Activated T-cell treated with anti-CD3 and anti-CD28 coated beads, Interleukin-2, amount 50 U/mL, for 72 hours (primary cell): ENCODE data around the gene TTC27. TPM values are rescaled to one million over a fixed set of nuclear protein-coding genes. Genes with fewer than 3 reads are reported as not detected.
A peak's percentile ranks its signal among the peaks of the same experiment; 100 is the strongest.

ENCODE experiments used
- ATAC-seq, 2 donors: fragments of 150-1000 bp; cut with Tn5 transposase; replicated peaks in 1 of 2; 2 replicates each; pipeline ENCODE4 v1.10.0; 2021; ENCODE audit warnings: moderate library complexity in 2 of 2, mild to moderate bottlenecking in 1 of 2
- DNase-seq, 2 donors: peaks; one replicate each; pipeline ENCODE4 v3.0.0; 2021 to 2022; ENCODE audit warnings: mixed read lengths in 1 of 2
- H3K27ac Mint-ChIP-seq: one replicate; pipeline ENCODE4 v1.8.0; 2022; ENCODE audit warnings: mild to moderate bottlenecking, moderate library complexity, mixed read lengths
- H3K27me3 Mint-ChIP-seq: one replicate; pipeline ENCODE4 v1.8.0; 2022; ENCODE audit warnings: low read depth, mixed read lengths
- H3K36me3 Mint-ChIP-seq, 2 donors: one replicate each; pipeline ENCODE4 v1.8.0; 2022; ENCODE audit warnings: mixed read lengths in 2 of 2, mild to moderate bottlenecking in 1 of 2; ENCODE audit not compliant: insufficient read depth in 2 of 2
- H3K4me1 Mint-ChIP-seq: one replicate; pipeline ENCODE4 v1.8.0; 2022; ENCODE audit warnings: low read depth, mixed read lengths
- H3K4me3 Mint-ChIP-seq, 2 donors: one replicate each; pipeline ENCODE4 v1.8.0; 2022; ENCODE audit warnings: mild to moderate bottlenecking in 2 of 2, mixed read lengths in 2 of 2, moderate library complexity in 2 of 2
- H3K9me3 Mint-ChIP-seq, 2 donors: one replicate each; pipeline ENCODE4 v1.8.0; 2022; ENCODE audit warnings: mixed read lengths in 2 of 2
- total RNA-seq, 2 donors: library from RNA; stranded (reverse); gene quantifications; one replicate each; pipeline ENCODE4 v1.2.3, GENCODE V29; 2022

The TTC27 gene
- total RNA-seq, 2 donors from 2014 or later, result 24.2 to 27.8 TPM

GRCh38 chr2:32683520-32684086 is 55.8 kb downstream of the TTC27 start:
- Mint-ChIP-seq H3K27me3 (no peaks in the 10 kb centered on the region), H3K36me3 (peaks cover 2 to 9% of the 10 kb centered on the region in 2 donors), H3K27ac (no peak overlapping the region), H3K4me1 (peaks cover 8% of the 10 kb centered on the region), H3K4me3 (no peak overlapping the region), H3K9me3 (no peaks in the 10 kb centered on the region)
- ATAC-seq (no peak), DNase-seq (no peak)

DNA sequence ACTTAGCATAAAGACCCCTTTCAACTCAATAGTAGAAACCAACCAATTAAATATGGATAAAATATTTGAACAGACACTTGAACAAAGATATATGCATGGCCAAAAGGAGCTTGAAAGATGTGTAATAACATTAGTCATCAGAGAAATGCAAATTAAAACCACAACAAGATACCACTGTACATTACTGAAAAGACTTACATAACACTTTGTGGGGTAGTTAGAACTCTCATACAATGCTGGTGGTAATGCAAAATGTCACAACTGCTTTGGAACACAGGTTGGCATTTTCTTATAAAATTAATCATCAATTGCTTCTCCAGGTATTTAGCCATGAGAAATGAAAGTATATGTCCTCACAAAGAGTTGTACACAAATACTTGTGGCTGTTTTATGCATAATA is 60.7 kb downstream of the TTC27 start:
- DNase-seq (no peak), ATAC-seq (peak; percentile 70 to 74)
- no peaks in the 10 kb centered on the region for H3K27me3 Mint-ChIP-seq
- peaks cover 13% of the 10 kb centered on the region for H3K4me1 Mint-ChIP-seq
- H3K4me3 Mint-ChIP-seq, result no peak overlapping the region
- no peak overlapping the region for H3K27ac Mint-ChIP-seq
- no peaks in the 10 kb centered on the region for H3K9me3 Mint-ChIP-seq
- H3K36me3 Mint-ChIP-seq, result peaks cover 0 to 7% of the 10 kb centered on the region in 2 donors

DNA sequence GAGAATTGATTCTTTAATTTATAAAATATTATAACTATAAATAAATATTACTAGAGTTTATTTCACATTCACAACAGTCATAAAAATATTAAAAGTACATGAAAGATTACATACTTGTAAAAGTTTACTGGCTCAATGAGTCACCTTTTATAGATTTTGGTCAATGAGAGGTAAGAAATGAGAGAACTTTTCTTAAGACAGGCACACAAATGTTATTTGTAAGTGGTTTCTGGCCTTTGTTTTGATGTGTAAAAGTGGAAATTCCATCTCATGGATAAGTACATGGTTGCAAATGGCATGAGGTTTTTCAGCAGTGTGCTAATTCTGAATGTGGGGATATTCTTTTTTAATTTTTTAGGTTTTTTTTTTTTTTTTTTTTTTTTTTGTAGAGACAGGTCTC is 63.8 kb downstream of the TTC27 start:
- H3K27ac Mint-ChIP-seq, result no peak overlapping the region
- H3K27me3 Mint-ChIP-seq, result no peaks in the 10 kb centered on the region
- H3K36me3 Mint-ChIP-seq, result peaks cover 0 to 3% of the 10 kb centered on the region in 2 donors
- peaks cover 13% of the 10 kb centered on the region for H3K4me1 Mint-ChIP-seq
- no peaks in the 10 kb centered on the region for H3K9me3 Mint-ChIP-seq
- no peak overlapping the region for H3K4me3 Mint-ChIP-seq
- no peak for DNase-seq
- ATAC-seq, result peak in 1 of 2 donors; percentile 9

GRCh38 chr2:32696439-32696838 is 68.6 kb downstream of the TTC27 start:
- Mint-ChIP-seq H3K4me3 (no peak overlapping the region), H3K36me3 (no peaks in the 10 kb centered on the region), H3K27ac (no peak overlapping the region), H3K27me3 (no peaks in the 10 kb centered on the region), H3K4me1 (peaks cover 3% of the 10 kb centered on the region), H3K9me3 (no peaks in the 10 kb centered on the region)
- no peak for ATAC-seq
- no peak for DNase-seq

DNA sequence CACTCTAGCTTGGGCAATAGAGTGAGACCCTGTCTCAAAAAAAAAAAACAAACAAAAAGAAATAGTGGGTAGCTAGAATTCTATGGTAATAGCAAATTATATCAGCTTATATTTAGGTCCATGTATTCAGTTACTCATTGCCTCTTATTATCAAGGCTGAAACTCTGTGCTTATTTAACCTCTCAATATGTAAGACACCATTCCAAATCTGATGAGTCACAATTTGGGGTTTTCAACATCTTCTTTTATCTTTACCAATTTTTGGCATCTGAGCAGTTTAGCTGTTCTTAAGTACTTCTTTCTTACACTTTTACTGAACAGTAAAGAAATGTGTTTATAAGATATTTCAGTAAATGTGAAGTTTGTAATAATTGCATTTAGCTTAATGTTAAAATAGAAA is 69.3 kb downstream of the TTC27 start:
- H3K4me3 Mint-ChIP-seq, result no peak overlapping the region
- DNase-seq (no peak), ATAC-seq (no peak)
- H3K27me3 Mint-ChIP-seq, result no peaks in the 10 kb centered on the region
- H3K27ac Mint-ChIP-seq, result no peak overlapping the region
- no peaks in the 10 kb centered on the region for H3K36me3 Mint-ChIP-seq
- no peaks in the 10 kb centered on the region for H3K9me3 Mint-ChIP-seq
- peaks cover 9% of the 10 kb centered on the region for H3K4me1 Mint-ChIP-seq

GRCh38 chr2:32699151-32699550 is 71.3 kb downstream of the TTC27 start:
- no peak overlapping the region for H3K4me3 Mint-ChIP-seq
- no peaks in the 10 kb centered on the region for H3K9me3 Mint-ChIP-seq
- peaks cover 2 to 3% of the 10 kb centered on the region in 2 donors for H3K36me3 Mint-ChIP-seq
- peaks cover 13% of the 10 kb centered on the region for H3K4me1 Mint-ChIP-seq
- no peak for ATAC-seq
- no peak for DNase-seq
- no peak overlapping the region for H3K27ac Mint-ChIP-seq
- H3K27me3 Mint-ChIP-seq, result no peaks in the 10 kb centered on the region

GRCh38 chr2:32701806-32702205 is 74.0 kb downstream of the TTC27 start:
- DNase-seq, result no peak
- Mint-ChIP-seq H3K27me3 (no peaks in the 10 kb centered on the region), H3K27ac (peak overlapping the region; percentile 66), H3K4me1 (peaks cover 13% of the 10 kb centered on the region), H3K36me3 (peaks cover 2 to 6% of the 10 kb centered on the region in 2 donors), H3K9me3 (no peaks in the 10 kb centered on the region), H3K4me3 (peak overlapping the region in 1 of 2 donors; percentile 16)
- peak in 1 of 2 donors; percentile 44 for ATAC-seq

DNA sequence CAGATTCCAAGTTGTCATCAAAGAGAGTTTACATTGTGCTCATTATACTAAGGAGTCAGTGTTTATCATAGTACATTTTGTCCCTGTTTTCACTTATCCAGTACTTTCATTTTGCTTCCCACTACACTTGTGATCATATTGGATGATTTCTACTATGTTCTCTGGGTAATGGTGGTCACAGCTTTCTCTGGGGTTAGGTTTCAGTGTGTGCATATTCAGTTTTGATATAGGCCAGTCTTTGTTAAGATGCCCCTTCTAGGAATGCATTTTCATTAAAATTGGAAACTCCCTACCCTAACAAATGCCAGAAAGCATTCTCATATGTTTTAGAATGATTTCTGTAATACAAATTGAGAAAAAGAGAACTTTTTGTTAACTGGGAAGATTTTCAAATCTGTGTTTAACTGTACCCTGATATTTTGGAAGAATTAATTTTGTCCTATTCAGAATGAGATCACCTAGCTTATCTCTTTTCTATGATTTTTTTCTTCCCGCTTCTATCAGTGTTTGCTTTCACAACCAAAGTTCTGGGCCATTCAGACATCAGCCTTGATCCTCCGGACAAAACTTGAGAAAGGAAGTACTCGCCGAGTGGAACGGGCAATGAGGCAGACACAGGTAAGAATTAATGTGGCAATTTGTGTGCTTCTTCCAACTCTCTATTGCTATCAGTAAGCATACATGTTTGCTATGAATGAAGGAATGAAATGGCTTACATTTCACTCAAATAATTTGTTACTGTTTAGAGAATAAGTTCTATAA is 74.6 kb downstream of the TTC27 start:
- Mint-ChIP-seq H3K9me3 (no peaks in the 10 kb centered on the region), H3K36me3 (peaks cover 2 to 6% of the 10 kb centered on the region in 2 donors), H3K4me1 (peaks cover 13% of the 10 kb centered on the region), H3K4me3 (no peak overlapping the region), H3K27me3 (no peaks in the 10 kb centered on the region), H3K27ac (peak overlapping the region; percentile 66)
- ATAC-seq, result no peak
- no peak for DNase-seq

DNA sequence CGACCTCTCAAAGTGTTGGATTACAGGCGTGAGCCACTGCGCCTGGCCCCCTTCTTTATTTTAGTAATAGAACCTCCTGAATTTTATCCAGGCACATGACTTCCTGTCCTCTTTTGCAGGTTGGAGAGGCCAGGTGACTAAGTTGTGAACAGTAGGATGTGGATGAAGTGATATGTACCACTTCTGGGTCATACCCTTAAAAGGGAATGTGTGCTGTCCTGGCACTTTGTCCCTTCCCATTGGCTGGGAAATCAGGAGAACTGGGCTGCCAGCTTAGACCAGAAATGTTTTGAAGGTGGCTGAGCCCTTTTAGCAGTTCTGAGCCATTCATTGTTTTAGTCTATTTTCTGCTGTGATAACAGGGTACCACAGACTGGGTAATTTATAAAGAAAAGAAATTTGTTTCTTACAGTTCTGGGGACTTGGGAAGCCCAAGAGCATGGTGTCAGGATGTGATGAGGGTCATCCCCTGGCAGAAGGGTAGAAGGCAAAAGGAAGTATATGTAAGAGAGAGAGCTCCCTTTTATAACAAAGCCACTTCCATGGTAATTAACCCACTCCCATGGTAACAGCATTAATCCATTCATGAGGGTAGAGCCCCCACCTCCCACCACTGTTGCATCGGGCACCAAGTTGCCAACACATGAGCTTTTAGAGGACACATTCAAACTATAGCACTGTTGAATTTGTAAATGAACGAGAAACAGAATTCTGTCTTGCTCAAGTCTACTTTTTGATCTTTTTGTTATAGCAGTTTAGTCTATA is 79.1 kb downstream of the TTC27 start:
- Mint-ChIP-seq H3K4me1 (peaks cover 10% of the 10 kb centered on the region), H3K9me3 (no peaks in the 10 kb centered on the region), H3K4me3 (no peak overlapping the region), H3K36me3 (peaks cover 2 to 6% of the 10 kb centered on the region in 2 donors), H3K27ac (no peak overlapping the region), H3K27me3 (no peaks in the 10 kb centered on the region)
- ATAC-seq (no peak), DNase-seq (no peak)

DNA sequence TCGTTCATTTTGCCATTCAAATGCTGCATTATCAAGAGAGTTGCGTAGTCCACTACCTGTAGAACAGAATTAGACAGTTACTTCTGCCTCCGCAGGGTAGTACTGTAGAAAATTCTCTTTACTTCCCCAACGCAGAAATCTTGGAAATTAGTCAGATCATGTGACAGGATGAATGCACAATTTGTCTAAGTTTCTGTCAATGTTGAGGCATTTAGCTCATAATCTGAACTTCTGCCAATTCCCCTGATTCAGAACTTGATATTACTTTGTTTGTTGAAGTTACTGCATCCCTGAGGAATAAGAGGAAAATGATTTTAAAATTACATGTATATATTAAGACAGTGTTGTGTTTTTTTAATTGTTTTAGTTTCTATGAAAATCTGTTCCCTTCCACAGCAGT is 83.4 kb downstream of the TTC27 start:
- DNase-seq, result no peak
- no peaks in the 10 kb centered on the region for H3K27me3 Mint-ChIP-seq
- ATAC-seq, result no peak
- no peak overlapping the region for H3K27ac Mint-ChIP-seq
- peaks cover 11% of the 10 kb centered on the region for H3K4me1 Mint-ChIP-seq
- no peak overlapping the region for H3K4me3 Mint-ChIP-seq
- H3K36me3 Mint-ChIP-seq, result peaks cover 2 to 13% of the 10 kb centered on the region in 2 donors
- no peaks in the 10 kb centered on the region for H3K9me3 Mint-ChIP-seq

GRCh38 chr2:32711908-32712501 is 84.2 kb downstream of the TTC27 start:
- H3K27ac Mint-ChIP-seq, result no peak overlapping the region

DNA sequence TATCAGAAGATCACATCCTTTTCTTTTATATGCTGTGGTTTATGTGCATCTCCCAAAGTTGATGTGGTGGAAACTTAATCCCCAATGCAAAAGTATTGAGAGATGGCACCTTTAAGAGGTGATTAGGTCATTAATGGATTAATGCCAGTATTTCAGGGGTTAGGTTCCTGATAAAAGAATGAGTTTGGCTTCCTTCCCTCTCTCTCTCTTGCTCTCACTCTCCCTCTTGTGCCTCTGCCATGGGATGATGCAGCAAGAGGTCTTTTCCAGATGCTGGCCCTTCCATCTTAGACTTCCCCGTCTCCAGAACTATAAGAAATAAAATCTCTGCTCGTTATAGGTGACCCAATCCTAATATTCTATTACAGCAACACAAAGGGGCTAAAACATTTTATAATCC is 85.0 kb downstream of the TTC27 start:
- Mint-ChIP-seq H3K4me3 (no peak overlapping the region), H3K36me3 (peaks cover 3 to 15% of the 10 kb centered on the region in 2 donors), H3K27ac (no peak overlapping the region), H3K9me3 (no peaks in the 10 kb centered on the region), H3K4me1 (peaks cover 11% of the 10 kb centered on the region), H3K27me3 (no peaks in the 10 kb centered on the region)
- ATAC-seq (no peak), DNase-seq (no peak)

More at GRCh38 chr2:32711908-32712501, 84.2 kb downstream of the TTC27 start:
- no peak for DNase-seq
- peaks cover 2 to 15% of the 10 kb centered on the region in 2 donors for H3K36me3 Mint-ChIP-seq
- no peak for ATAC-seq
- peaks cover 11% of the 10 kb centered on the region for H3K4me1 Mint-ChIP-seq
- no peaks in the 10 kb centered on the region for H3K27me3 Mint-ChIP-seq
- no peak overlapping the region for H3K4me3 Mint-ChIP-seq
- H3K9me3 Mint-ChIP-seq, result no peaks in the 10 kb centered on the region

DNA sequence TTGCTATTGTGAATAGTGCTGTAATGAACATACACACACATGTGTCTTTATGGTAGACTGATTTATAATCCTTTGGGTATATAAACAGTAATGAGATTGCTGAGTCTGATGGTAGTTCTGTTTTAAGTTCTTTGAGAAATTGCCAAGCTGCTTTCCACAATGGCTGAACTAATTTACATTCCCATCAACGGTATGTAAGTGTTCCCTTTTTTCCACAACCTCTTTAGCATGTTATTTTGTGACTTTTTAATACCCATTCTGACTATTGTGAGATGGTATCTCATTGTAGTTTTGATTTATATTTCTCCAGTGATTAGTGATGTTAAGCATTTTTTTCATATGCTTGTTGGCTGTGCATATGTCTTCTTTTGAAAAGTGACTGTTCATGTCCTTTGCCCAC is 86.7 kb downstream of the TTC27 start:
- Mint-ChIP-seq H3K36me3 (peaks cover 5 to 15% of the 10 kb centered on the region in 2 donors), H3K27me3 (no peaks in the 10 kb centered on the region), H3K4me3 (no peak overlapping the region), H3K4me1 (peaks cover 6% of the 10 kb centered on the region), H3K27ac (no peak overlapping the region), H3K9me3 (no peaks in the 10 kb centered on the region)
- no peak for DNase-seq
- ATAC-seq, result no peak
